GM04504 (cell line): ENCODE results near the gene SLC22A1.
"Not testable (repeated sequence)": the region's sequence is repeated elsewhere in the genome, so short reads cannot be mapped to it uniquely, and the experiment has no call there.

Experiments used
- DNase-seq: peaks from one replicate; pipeline ENCODE4 v3.0.0-alpha.2; 2012; ENCODE audit warnings: low read depth

The SLC22A1 gene

GRCh38 chr6:160121558-160121957 lies at the start of gene SLC22A1:
SLC22A1 (plus strand) TSS chr6:160121815; CDS start chr6:160121936, 121 bp downstream.
- DNase-seq, result no peak

GRCh38 chr6:160073272-160073671 lies 48.3 kb upstream of the SLC22A1 start:
- DNase-seq, result no peak

GRCh38 chr6:160076009-160076408 lies 45.6 kb upstream of the SLC22A1 start:
- no peak for DNase-seq

- no peak for DNase-seq
Observed at GRCh38 chr6:160077024-160077423, 44.6 kb upstream of the SLC22A1 start.

GRCh38 chr6:160077526-160077925 lies 44.1 kb upstream of the SLC22A1 start:
- peak; percentile 16 for DNase-seq

GRCh38 chr6:160078883-160079685 lies 42.5 kb upstream of the SLC22A1 start:
- no peak for DNase-seq

GRCh38 chr6:160079686-160080043 lies 42.0 kb upstream of the SLC22A1 start:
- no peak for DNase-seq

GRCh38 chr6:160080097-160080496 lies 41.5 kb upstream of the SLC22A1 start:
- no peak for DNase-seq

- DNase-seq, result no peak
Observed at GRCh38 chr6:160081398-160081797, 40.2 kb upstream of the SLC22A1 start.

- DNase-seq, result no peak
Observed at GRCh38 chr6:160082627-160083026, 39.0 kb upstream of the SLC22A1 start.

GRCh38 chr6:160084198-160084776 lies 37.3 kb upstream of the SLC22A1 start:
- DNase-seq, result no peak

- no peak for DNase-seq
Observed at GRCh38 chr6:160085226-160085625, 36.4 kb upstream of the SLC22A1 start.

- DNase-seq, result no peak
Observed at GRCh38 chr6:160085713-160086505, 35.7 kb upstream of the SLC22A1 start.

- no peak for DNase-seq
Observed at GRCh38 chr6:160086754-160087153, 34.9 kb upstream of the SLC22A1 start.

- DNase-seq, result peak; percentile 87
Observed at GRCh38 chr6:160088069-160088783, 33.4 kb upstream of the SLC22A1 start.

GRCh38 chr6:160088784-160089533 lies 32.7 kb upstream of the SLC22A1 start:
- DNase-seq, result no peak

- DNase-seq, result no peak
Observed at GRCh38 chr6:160089534-160089897, 32.1 kb upstream of the SLC22A1 start.

GRCh38 chr6:160090442-160091239 lies 31.0 kb upstream of the SLC22A1 start:
- DNase-seq, result not testable (repeated sequence)

GRCh38 chr6:160092176-160092575 lies 29.4 kb upstream of the SLC22A1 start:
- not testable (repeated sequence) for DNase-seq

GRCh38 chr6:160092602-160093001 lies 29.0 kb upstream of the SLC22A1 start:
- DNase-seq, result no peak

- no peak for DNase-seq
Observed at GRCh38 chr6:160093061-160093460, 28.6 kb upstream of the SLC22A1 start.
